Activated T-helper 17 cell treated with anti-CD3 and anti-CD28 coated beads, Interleukin-2, amount 50 U/mL, for 72 hours (primary cell): ENCODE measurements around the gene SAMD4A. TPM values are rescaled to one million over a fixed set of nuclear protein-coding genes. Genes with fewer than 3 reads are reported as not detected.
A peak's percentile ranks its signal among the peaks of the same experiment; 100 is the strongest.

Source experiments
- ATAC-seq: fragments of 150-1000 bp; cut with Tn5 transposase; replicated peaks from 2 replicates; pipeline ENCODE4 v1.10.0; 2021; ENCODE audit warnings: mild to moderate bottlenecking, moderate library complexity
- H3K27ac Mint-ChIP-seq: one replicate; pipeline ENCODE4 v1.8.0; 2022; ENCODE audit warnings: mixed read lengths
- H3K27me3 Mint-ChIP-seq: one replicate; pipeline ENCODE4 v1.8.0; 2022; ENCODE audit warnings: mixed read lengths
- H3K36me3 Mint-ChIP-seq: one replicate; pipeline ENCODE4 v1.8.0; 2022; ENCODE audit warnings: low read depth, mild to moderate bottlenecking, mixed read lengths
- H3K4me1 Mint-ChIP-seq: one replicate; pipeline ENCODE4 v1.8.0; 2022; ENCODE audit warnings: mixed read lengths
- H3K4me3 Mint-ChIP-seq: one replicate; pipeline ENCODE4 v1.8.0; 2022; ENCODE audit warnings: mild to moderate bottlenecking, mixed read lengths
- H3K9me3 Mint-ChIP-seq: one replicate; pipeline ENCODE4 v1.8.0; 2022; ENCODE audit warnings: mixed read lengths
- total RNA-seq, 2 donors: library from RNA; stranded (reverse); gene quantifications; one replicate each; pipeline ENCODE4 v1.2.3, GENCODE V29; 2022

The SAMD4A gene
- total RNA-seq, 2 donors from 2014 or later, result 3.2 to 4.4 TPM

DNA sequence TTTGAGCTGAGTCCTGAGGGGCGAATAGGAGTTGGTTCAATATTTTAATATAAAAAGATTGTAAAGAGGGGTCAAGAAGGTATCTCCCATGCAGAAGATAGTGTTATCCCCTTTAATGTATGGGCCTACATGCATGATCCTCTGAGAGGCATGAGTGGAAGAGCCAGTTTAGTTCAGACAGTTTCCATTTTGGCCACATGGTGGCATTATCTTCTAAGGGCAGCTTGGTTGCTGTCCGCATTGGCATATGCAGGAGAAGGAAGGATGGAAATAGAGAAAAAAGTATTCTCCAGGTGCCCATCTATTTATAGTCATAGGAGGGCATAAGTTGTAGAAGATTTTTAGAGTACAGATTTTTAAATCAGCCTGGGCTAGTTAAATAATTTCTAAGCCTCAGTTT is 5.4 kb downstream of the SAMD4A start:
- Mint-ChIP-seq H3K4me1 (no peaks in the 10 kb centered on the region), H3K36me3 (peaks cover 10% of the 10 kb centered on the region), H3K27me3 (peaks cover 5% of the 10 kb centered on the region), H3K27ac (no peak overlapping the region), H3K4me3 (no peak overlapping the region), H3K9me3 (peaks cover 12% of the 10 kb centered on the region)
- peak; percentile 35 for ATAC-seq

DNA sequence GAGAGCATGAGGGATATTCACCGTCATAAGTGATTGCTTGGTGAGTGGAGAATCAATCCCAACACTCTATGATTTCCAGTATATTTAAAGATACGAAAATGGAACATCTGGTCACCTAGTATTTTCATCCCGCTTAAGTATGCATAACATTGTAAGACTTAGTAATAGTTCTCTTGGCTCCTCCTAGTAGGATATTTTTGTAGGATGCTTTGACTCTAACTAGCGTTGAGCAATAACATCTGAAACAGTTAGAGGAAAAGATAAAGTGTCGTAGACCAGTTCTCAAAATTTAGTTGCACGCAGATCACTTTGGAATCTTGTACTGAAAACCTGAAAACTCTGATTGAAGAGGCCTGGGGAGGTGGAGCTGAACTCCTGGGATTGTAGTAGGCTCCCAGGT is 7.6 kb downstream of the SAMD4A start:
- Mint-ChIP-seq H3K4me1 (no peaks in the 10 kb centered on the region), H3K9me3 (peaks cover 12% of the 10 kb centered on the region), H3K27ac (no peak overlapping the region), H3K27me3 (no peaks in the 10 kb centered on the region), H3K36me3 (peaks cover 10% of the 10 kb centered on the region), H3K4me3 (no peak overlapping the region)
- ATAC-seq, result no peak

DNA sequence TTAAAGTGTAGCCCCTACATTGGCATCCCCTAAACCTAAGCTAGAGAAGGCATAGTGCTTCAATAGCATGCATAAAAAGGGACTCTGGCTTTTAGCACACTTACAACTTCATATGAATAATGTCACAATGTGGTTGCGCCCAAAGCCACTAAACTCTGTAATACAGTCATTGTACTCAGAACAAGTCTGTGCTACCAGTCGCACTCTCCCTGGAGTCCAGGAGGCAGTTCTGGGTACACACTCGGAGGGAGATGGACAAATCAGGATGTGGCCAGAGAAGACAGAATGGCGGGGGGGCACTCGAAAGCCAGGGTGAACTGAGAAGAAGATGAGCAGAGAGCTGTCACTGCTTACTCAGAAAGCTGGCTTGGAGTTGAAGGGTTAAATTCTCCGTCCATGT is 10.6 kb downstream of the SAMD4A start:
- peaks cover 10% of the 10 kb centered on the region for H3K36me3 Mint-ChIP-seq
- ATAC-seq, result peak; percentile 59
- H3K27me3 Mint-ChIP-seq, result no peaks in the 10 kb centered on the region
- H3K9me3 Mint-ChIP-seq, result peaks cover 8% of the 10 kb centered on the region
- no peaks in the 10 kb centered on the region for H3K4me1 Mint-ChIP-seq
- no peak overlapping the region for H3K4me3 Mint-ChIP-seq
- H3K27ac Mint-ChIP-seq, result no peak overlapping the region

DNA sequence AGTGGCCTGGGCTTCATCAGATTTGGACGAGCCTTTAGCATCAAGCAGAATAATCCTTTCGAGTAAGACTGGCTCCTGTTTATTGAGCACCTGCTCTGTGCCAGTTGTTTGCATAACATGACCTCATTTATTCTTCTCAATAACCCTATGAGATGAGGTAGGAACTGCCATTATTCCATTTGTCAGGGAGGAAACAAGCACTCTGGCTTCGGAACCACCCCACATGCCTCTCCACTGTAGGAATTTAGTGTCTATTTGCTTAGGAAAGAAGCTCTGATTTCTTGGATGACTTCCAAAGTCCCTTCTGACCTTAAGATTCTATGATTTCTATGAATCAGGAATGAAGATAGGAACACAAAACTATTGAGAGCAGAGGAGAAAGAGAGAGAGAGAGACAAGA is 11.0 kb downstream of the SAMD4A start:
- Mint-ChIP-seq H3K4me1 (no peaks in the 10 kb centered on the region), H3K27ac (no peak overlapping the region), H3K9me3 (peaks cover 8% of the 10 kb centered on the region), H3K4me3 (no peak overlapping the region), H3K36me3 (peaks cover 9% of the 10 kb centered on the region), H3K27me3 (no peaks in the 10 kb centered on the region)
- no peak for ATAC-seq

DNA sequence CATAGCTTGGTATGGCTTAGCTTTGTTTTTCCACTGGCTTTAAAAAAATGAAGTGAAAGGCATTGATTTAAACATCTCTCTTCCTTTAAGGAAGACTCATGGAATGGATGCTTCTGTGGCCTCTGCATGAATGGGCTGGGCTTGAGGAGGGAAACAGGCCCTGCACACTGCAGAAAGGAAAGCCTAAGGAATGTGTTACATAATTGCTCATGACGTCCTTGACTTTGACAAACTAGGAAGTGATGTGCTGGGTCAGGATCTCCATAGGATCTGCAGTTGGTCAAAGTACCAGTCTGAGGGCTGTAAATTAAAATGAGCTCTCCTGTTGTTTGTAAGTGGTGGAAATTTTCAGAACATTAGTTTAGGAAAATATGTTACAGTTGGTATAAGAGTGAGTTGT is 12.7 kb downstream of the SAMD4A start:
- no peaks in the 10 kb centered on the region for H3K4me1 Mint-ChIP-seq
- H3K4me3 Mint-ChIP-seq, result no peak overlapping the region
- no peaks in the 10 kb centered on the region for H3K9me3 Mint-ChIP-seq
- no peaks in the 10 kb centered on the region for H3K27me3 Mint-ChIP-seq
- H3K27ac Mint-ChIP-seq, result no peak overlapping the region
- no peaks in the 10 kb centered on the region for H3K36me3 Mint-ChIP-seq
- ATAC-seq, result no peak

DNA sequence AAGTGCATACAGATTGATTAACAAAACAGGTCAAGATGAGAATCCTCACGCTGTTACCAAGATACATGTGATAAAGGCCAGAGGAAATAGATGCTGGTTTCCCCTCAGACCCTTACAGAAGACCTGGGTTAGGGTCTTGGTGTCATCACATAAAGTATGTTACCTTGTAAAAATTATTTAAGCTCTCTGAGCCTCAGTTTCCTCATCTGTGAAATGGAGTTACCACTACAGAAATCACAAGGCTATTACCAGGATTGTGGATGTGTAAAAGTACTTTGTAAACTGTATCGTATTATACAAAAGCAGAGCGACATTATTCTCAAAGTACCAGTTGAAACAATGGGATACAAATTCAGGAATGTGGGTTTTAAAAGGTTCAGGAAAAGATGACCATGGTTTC is 14.0 kb downstream of the SAMD4A start:
- no peaks in the 10 kb centered on the region for H3K9me3 Mint-ChIP-seq
- no peaks in the 10 kb centered on the region for H3K4me1 Mint-ChIP-seq
- no peaks in the 10 kb centered on the region for H3K36me3 Mint-ChIP-seq
- H3K27ac Mint-ChIP-seq, result no peak overlapping the region
- no peaks in the 10 kb centered on the region for H3K27me3 Mint-ChIP-seq
- ATAC-seq, result no peak
- H3K4me3 Mint-ChIP-seq, result no peak overlapping the region

DNA sequence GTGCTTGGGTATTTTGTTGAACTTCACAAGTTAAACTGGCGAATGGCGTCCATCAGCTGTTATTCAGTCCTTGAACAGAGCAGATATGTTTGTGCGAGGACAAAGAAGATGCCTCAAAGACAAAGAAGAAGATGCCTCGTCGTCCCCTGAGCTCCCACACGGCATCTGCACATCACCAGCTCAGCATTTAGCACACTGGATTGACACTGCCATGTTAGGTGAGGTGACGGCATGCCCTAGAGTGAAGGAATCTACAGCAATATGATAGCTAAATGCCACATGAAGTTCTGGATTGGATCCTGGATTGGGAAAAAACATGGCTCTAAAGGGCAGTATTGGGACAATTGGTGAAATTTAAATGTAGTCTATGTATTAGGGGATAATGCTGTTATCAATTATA is 15.4 kb downstream of the SAMD4A start:
- Mint-ChIP-seq H3K36me3 (no peaks in the 10 kb centered on the region), H3K27me3 (no peaks in the 10 kb centered on the region), H3K27ac (no peak overlapping the region), H3K4me3 (no peak overlapping the region), H3K9me3 (no peaks in the 10 kb centered on the region), H3K4me1 (no peaks in the 10 kb centered on the region)
- ATAC-seq, result no peak

DNA sequence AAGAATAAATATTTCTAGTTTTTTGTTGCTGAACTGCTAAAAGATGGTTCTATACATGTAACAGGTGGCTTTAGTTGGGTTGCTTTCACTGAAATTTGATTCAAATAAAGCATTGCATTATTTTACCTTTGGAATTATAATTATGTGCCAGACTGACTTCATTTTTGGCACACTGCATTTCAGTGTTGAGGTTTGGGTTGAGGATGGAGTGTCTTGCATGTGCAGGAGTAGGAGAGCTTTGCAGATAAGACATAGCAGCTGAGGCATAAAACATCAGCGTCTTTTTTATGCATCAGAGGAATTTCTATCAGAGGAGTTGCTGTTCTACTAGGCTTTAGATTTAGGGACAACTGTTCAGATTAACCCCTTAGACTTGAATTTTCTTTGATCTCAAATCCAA is 17.2 kb downstream of the SAMD4A start:
- no peaks in the 10 kb centered on the region for H3K27me3 Mint-ChIP-seq
- no peak for ATAC-seq
- no peak overlapping the region for H3K27ac Mint-ChIP-seq
- H3K9me3 Mint-ChIP-seq, result no peaks in the 10 kb centered on the region
- no peaks in the 10 kb centered on the region for H3K4me1 Mint-ChIP-seq
- H3K4me3 Mint-ChIP-seq, result no peak overlapping the region
- no peaks in the 10 kb centered on the region for H3K36me3 Mint-ChIP-seq

DNA sequence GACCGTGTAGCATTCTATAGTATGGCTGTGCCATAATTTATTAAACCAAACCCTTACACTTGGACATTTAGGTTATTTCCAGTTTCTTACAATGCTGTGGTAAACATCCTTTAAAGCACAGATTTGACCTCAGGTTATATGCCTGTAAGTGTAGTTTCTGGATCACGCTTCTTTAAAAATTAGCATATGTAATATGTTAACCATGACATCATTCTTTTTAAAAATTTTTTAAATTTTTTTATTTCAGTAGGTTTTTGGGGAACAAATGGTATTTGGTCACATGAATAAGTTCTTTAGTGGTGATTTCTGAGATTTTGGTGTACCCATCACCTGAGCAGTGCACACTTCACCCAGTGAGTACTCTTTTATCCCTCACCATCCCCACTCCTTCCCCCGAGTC is 18.3 kb downstream of the SAMD4A start:
- Mint-ChIP-seq H3K27me3 (no peaks in the 10 kb centered on the region), H3K27ac (no peak overlapping the region), H3K9me3 (no peaks in the 10 kb centered on the region), H3K4me1 (no peaks in the 10 kb centered on the region), H3K4me3 (no peak overlapping the region), H3K36me3 (no peaks in the 10 kb centered on the region)
- ATAC-seq, result no peak

DNA sequence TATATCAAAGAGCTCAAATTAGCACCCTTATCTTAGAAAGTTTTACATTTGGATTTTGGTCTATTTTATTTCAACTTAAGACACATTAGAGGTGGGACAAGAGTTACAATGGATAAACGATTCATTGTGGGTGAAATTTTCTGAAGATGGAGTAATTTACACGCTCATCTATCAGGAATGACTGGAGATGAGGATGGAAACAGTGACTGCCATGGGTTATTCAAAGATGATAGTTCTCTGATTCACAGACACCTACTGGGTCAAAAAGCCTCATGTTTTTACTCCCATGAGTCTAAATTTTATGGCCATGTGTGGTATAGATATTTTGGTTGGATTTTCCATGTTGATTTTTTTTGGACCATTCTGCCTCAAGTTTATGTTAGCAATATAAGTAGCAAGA is 22.1 kb downstream of the SAMD4A start:
- H3K9me3 Mint-ChIP-seq, result no peaks in the 10 kb centered on the region
- peaks cover 6% of the 10 kb centered on the region for H3K4me1 Mint-ChIP-seq
- H3K27me3 Mint-ChIP-seq, result no peaks in the 10 kb centered on the region
- H3K36me3 Mint-ChIP-seq, result no peaks in the 10 kb centered on the region
- ATAC-seq, result no peak
- no peak overlapping the region for H3K4me3 Mint-ChIP-seq
- H3K27ac Mint-ChIP-seq, result no peak overlapping the region

DNA sequence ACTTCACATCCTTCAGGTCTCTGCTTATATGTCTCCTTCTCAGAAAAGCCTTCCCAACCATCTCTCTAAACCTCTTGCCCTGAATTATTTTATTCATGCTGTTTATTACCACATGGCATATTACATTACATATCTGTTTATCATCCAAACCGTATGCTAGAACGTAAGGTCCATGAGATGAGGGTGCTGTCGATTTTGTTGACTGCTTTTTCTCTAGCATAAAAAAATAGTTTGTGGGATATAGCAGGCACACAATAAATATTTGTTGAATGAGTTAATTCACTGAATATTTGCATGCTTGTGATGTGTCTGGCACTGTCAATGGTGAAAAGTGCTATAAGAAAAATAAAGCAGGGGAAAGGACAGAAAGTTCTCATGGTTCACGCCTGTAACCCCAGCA is 22.9 kb downstream of the SAMD4A start:
- ATAC-seq, result no peak
- no peaks in the 10 kb centered on the region for H3K36me3 Mint-ChIP-seq
- no peak overlapping the region for H3K27ac Mint-ChIP-seq
- H3K4me1 Mint-ChIP-seq, result peaks cover 9% of the 10 kb centered on the region
- no peaks in the 10 kb centered on the region for H3K27me3 Mint-ChIP-seq
- no peaks in the 10 kb centered on the region for H3K9me3 Mint-ChIP-seq
- no peak overlapping the region for H3K4me3 Mint-ChIP-seq

DNA sequence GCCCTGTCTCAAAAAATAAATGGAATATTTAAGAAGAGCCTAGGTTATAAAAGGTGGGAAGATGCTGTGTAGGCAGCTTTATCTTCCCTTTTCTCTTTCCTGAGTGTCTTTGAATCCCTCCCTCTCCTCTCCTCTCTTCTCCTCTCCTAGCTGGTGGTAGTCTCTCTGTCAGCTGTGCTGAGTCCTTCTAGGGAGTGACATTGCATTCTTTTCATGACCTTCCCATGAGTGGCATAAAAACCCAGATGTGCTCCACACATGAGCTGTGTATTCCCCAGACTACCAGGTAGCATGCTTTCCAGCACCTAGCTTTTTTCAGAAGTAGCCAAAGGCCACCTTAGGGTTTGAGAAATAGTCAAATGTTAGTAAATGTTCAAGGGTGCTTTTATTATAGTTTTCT is 23.6 kb downstream of the SAMD4A start:
- Mint-ChIP-seq H3K27me3 (no peaks in the 10 kb centered on the region), H3K4me3 (no peak overlapping the region)
- no peak for ATAC-seq

DNA sequence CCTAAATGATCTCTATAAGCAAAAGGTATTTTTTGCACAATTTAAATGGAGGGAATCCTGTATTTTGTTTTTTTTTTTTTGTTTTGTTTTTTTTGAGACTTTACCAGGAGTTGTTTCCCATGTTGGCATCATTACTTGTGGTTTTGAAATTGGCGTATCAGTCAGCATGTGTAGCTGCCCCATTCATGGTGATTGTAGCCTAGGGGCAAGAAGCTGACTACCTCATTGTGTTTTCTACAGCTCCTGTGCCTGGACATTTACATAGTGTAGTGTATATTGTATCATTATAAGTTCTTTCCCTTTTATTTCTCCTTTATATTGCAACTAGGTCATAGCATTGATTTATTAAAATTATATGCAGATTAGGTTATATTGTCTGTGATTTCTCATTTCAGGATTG is 24.5 kb downstream of the SAMD4A start:
- H3K36me3 Mint-ChIP-seq, result no peaks in the 10 kb centered on the region
- H3K27me3 Mint-ChIP-seq, result no peaks in the 10 kb centered on the region
- H3K4me3 Mint-ChIP-seq, result no peak overlapping the region
- no peak overlapping the region for H3K27ac Mint-ChIP-seq
- ATAC-seq, result no peak
- peaks cover 13% of the 10 kb centered on the region for H3K4me1 Mint-ChIP-seq
- no peaks in the 10 kb centered on the region for H3K9me3 Mint-ChIP-seq

More for the DNA sequence above, 23.6 kb downstream of the SAMD4A start:
- Mint-ChIP-seq H3K9me3 (no peaks in the 10 kb centered on the region), H3K4me1 (peaks cover 13% of the 10 kb centered on the region), H3K27ac (no peak overlapping the region), H3K36me3 (no peaks in the 10 kb centered on the region)

DNA sequence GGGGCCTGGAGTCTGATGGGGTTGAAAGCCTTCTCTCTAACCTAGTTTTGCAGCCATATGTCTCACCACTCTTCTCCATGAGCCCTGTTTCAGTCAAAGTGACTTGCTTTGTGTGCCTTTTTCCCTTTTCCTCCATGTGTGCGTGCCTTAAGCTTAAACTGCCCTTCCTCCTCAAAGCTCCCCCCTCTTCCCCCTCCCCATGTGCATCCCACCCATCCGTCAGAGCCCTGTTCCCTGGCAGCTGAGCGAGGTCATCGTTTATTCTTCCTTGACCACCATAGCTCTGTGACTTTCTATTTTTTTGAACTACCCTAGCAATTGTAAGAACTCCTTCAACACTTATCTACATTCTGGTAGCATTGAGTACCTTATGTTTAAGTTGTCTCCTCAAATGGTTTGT is 24.9 kb downstream of the SAMD4A start:
- Mint-ChIP-seq H3K27ac (no peak overlapping the region), H3K27me3 (no peaks in the 10 kb centered on the region), H3K4me3 (no peak overlapping the region), H3K36me3 (no peaks in the 10 kb centered on the region), H3K4me1 (peaks cover 13% of the 10 kb centered on the region), H3K9me3 (no peaks in the 10 kb centered on the region)
- ATAC-seq, result no peak

DNA sequence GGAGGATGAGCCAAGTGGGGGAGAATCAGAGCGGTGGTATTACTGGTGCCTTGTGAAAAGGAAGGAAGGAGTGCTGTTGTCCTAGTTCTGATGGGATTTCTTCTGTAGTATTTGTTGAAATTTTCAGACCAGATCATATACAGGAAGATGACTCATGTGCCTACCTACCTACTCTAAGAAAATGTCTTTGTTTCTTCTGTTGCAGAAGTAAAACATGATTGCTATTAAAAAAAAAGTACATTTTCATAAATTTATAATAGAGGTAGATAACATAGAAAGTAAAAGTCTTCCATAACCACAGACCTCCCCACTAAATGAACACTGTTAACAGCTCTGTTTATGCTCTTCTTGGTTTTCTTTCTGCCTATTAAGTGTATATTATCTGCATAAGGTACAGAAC is 26.9 kb downstream of the SAMD4A start:
- no peak overlapping the region for H3K27ac Mint-ChIP-seq
- no peak overlapping the region for H3K4me3 Mint-ChIP-seq
- no peaks in the 10 kb centered on the region for H3K27me3 Mint-ChIP-seq
- no peaks in the 10 kb centered on the region for H3K36me3 Mint-ChIP-seq
- H3K9me3 Mint-ChIP-seq, result no peaks in the 10 kb centered on the region
- H3K4me1 Mint-ChIP-seq, result peaks cover 13% of the 10 kb centered on the region
- peak; percentile 47 for ATAC-seq

DNA sequence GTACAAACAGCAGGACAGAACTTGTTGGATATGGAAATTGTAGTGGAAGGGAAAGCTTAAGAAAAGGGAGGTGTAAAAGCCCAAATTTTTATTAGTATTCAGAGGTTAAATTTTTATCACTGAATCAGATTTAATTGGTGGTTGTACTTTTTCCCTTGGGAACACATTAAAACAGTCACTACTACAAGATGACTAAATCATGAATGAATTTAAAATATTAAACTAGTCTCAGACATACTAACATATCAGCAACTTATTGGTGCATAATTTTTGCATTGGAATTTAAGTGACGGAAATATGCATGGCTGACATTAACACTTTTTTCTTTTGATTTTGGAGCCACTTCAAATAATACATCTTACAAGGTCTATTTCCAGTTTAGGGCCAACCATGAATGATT is 27.6 kb downstream of the SAMD4A start:
- Mint-ChIP-seq H3K27ac (no peak overlapping the region), H3K9me3 (no peaks in the 10 kb centered on the region), H3K4me3 (no peak overlapping the region), H3K27me3 (no peaks in the 10 kb centered on the region), H3K4me1 (peaks cover 13% of the 10 kb centered on the region), H3K36me3 (no peaks in the 10 kb centered on the region)
- no peak for ATAC-seq
